AG04449 (cell line): ENCODE results near the gene NRXN2.

Source experiments
- CTCF ChIA-PET: fragments of 350-600 bp; formaldehyde crosslinking; extraction: SDS; loops from one replicate; lab custom pipeline; 2021; ENCODE audit warnings: antibody characterized with exemption; lab: Yijun Ruan, JAX
- POLR2A ChIA-PET: fragments of 400-600, 350-600 bp; formaldehyde crosslinking; extraction: SDS; loops from one replicate; lab custom pipeline; 2020; ENCODE audit warnings: antibody characterized with exemption, inconsistent platforms; lab: Yijun Ruan, JAX
- DNase-seq: peaks from one replicate; pipeline ENCODE4 v3.0.0-alpha.2; 2010; ENCODE audit warnings: low read depth, low spot score
- H3K4me3 ChIP-seq: 2 replicates; pipeline ENCODE4 v1.5.1; 2011; ENCODE audit warnings: low read depth, mild to moderate bottlenecking, control low read depth, low read length
- CTCF ChIP-seq: IDR thresholded peaks from one replicate; pipeline ENCODE4 v1.5.1; 2011; ENCODE audit warnings: mild to moderate bottlenecking, moderate library complexity, low read length, control low read depth, inconsistent platforms; ENCODE audit not compliant: insufficient read depth; ENCODE audit errors: missing control alignments

Gene NRXN2

GRCh38 chr11:64644647-64645275 is 78.2 kb downstream of the NRXN2 start:
- H3K4me3 ChIP-seq = no peak overlapping the region
- TF ChIP-seq CTCF = no peak
- CTCF ChIA-PET = interaction anchor here (1.4 to 3.6 kb wide), 4 partner anchors 8 to 15 kb away, joined by 4 to 12 read pairs (median 6); no protein-coding TSS in a partner anchor
- POLR2A ChIA-PET = no interaction called here
- DNase-seq = no peak

GRCh38 chr11:64643920-64644646 is 78.9 kb downstream of the NRXN2 start:
- POLR2A ChIA-PET = no interaction called here
- DNase-seq = no peak
- no peak overlapping the region for H3K4me3 ChIP-seq
- TF ChIP-seq CTCF = no peak
- CTCF ChIA-PET = interaction anchor here (1.5 to 3.6 kb wide), 3 partner anchors 9 to 10 kb away, joined by 4 to 12 read pairs (median 6); no protein-coding TSS in a partner anchor

- ChIA-PET CTCF (interaction anchor here (1.5 to 3.6 kb wide), 3 partner anchors 9 to 11 kb away, joined by 4 to 14 read pairs (median 12); no protein-coding TSS in a partner anchor), POLR2A (no interaction called here)
- no peak for DNase-seq
- TF ChIP-seq CTCF = no peak
- no peak overlapping the region for H3K4me3 ChIP-seq
These were observed 79.6 kb downstream of the NRXN2 start for GRCh38 chr11:64643256-64643881.

GRCh38 chr11:64642871-64643255 is 80.1 kb downstream of the NRXN2 start:
- POLR2A ChIA-PET = no interaction called here
- H3K4me3 ChIP-seq = no peak overlapping the region
- CTCF ChIA-PET = interaction anchor here (2.3 kb wide), 1 partner anchor 9 kb away, joined by 14 read pairs; no protein-coding TSS in a partner anchor
- no peak for TF ChIP-seq CTCF
- no peak for DNase-seq

GRCh38 chr11:64642418-64642735 is 80.6 kb downstream of the NRXN2 start:
- no peak overlapping the region for H3K4me3 ChIP-seq
- DNase-seq = no peak
- POLR2A ChIA-PET = no interaction called here
- CTCF ChIA-PET = interaction anchor here (2.3 kb wide), 1 partner anchor 10 kb away, joined by 14 read pairs; no protein-coding TSS in a partner anchor
- TF ChIP-seq CTCF = no peak
